ENCODE results near the gene PDLIM3. TPM values are rescaled to one million over a fixed set of nuclear protein-coding genes. Genes with fewer than 3 reads are reported as not detected.

Gene PDLIM3
- total and polyA plus RNA-seq, 9 of the 15 experiments (the other 6 are each of a cell fraction or from before 2014, with no cell fraction given): 0.06 TPM; not detected in 8

DNA sequence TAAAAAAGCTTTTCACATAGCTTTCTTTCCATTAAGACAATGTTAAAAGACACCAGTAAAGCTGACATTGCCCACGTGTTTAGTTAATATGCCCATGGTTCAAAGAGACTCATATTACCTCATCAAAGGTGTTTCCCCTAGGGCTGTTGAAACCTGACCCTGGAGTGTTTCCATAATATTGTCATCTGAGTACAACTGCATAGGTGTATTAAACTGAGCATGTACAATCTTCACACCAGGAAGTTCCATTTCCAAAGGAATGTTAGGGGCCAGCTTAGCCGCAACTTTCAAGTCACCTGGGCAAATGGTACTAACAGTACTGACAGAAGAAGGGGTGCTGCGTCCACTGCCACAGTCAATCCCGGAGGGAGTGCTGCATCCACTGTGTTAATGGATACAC, 27.1 kb downstream of the PDLIM3 start (continued):
- no peak for TF ChIP-seq ASH1L (IDR thresholded peaks at IDR 0.05; ENCODE audit: borderline replicate concordance, low read depth, partially characterized antibody)
- no peak for TF ChIP-seq ZFP36 (IDR thresholded peaks at IDR 0.05; ENCODE audit: low read depth, low read length, partially characterized antibody)

DNA sequence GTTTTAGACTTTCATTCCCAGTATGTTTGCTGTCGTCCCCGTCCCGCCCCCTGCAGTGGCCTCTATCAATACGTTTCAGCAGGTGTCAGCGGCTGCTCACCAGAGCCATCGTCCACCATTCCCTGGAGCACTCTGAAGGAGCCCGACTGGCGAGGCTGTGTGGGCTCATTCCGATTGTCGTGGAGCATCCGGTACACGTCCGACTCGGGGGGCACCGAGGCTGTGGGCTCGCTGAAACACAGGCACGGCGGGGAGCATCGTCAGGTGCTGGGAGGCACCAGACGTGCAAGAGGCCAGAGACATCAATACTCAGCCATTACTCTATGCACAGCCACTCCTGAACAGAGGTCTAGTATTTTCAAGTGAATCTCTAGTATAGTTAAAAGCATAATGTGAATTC, 28.9 kb downstream of the PDLIM3 start:
- 14% methylated on average over 19 of the region's 20 CpGs for WGBS (ENCODE audit: insufficient coverage, low coverage, missing lambda C conversion rate)
- Histone ChIP-seq H2AFZ (ENCODE audit: low read depth, low read length) (peak overlapping the region; percentile 38), H3K9ac (ENCODE audit: insufficient read depth in 1 of 2, low read depth in 2 of 2, low read length in 2 of 2) (peak overlapping the region in 1 of 2 experiments; percentile 8; a peak in 1 of 4 replicates), H3K4me2 (ENCODE audit: insufficient read depth, low read length) (no peak overlapping the region), H4K20me1 (replicated peaks; ENCODE audit: control insufficient read depth, insufficient read depth, low read length) (no peaks in the 10 kb centered on the region), H3K79me2 (ENCODE audit: control insufficient read depth, insufficient read depth, low read length) (no peaks in the 10 kb centered on the region), H3K4me3 (no peak overlapping the region), H3K9me3 (replicated peaks; ENCODE audit: control insufficient read depth, insufficient read depth, low read depth, low read length) (no peaks in the 10 kb centered on the region), H3K4me1 (replicated peaks in 1 of 2; ENCODE audit: control insufficient read depth in 2 of 2, insufficient read depth in 2 of 2, low read length in 2 of 2) (peaks cover 3 to 7% of the 10 kb centered on the region in 2 experiments; a peak in 3 of 5 replicates), H3K36me3 (ENCODE audit: control insufficient read depth, insufficient read depth, low read length) (no peaks in the 10 kb centered on the region), H3K27ac (ENCODE audit: extremely low read depth, low read depth, low read length) (no peak overlapping the region), H3K27me3 (ENCODE audit: control insufficient read depth in 2 of 2, insufficient read depth in 2 of 2, low read length in 2 of 2) (peaks cover 18 to 21% of the 10 kb centered on the region in 2 experiments; a peak in 3 of 5 replicates), H3K9me1 (ENCODE audit: control insufficient read depth, insufficient read depth, low read length) (no peaks in the 10 kb centered on the region)
- intact Hi-C loops (cut with micrococcal nuclease): no loop called here
- ATAC-seq (peak; percentile 22), DNase-seq (ENCODE audit: extremely low read depth in 1 of 4, low spot score in 3 of 4) (no peak), FAIRE-seq (no peak)
- POLR2A ChIA-PET: no interaction called here
- TF ChIP-seq KLF6 (CRISPR knock-in tag; IDR thresholded peaks at IDR 0.05; ENCODE audit: borderline replicate concordance) (no peak), ATF1 (CRISPR knock-in tag; IDR thresholded peaks at IDR 0.05) (no peak), ATF1 (tag; IDR thresholded peaks at IDR 0.05) (no peak), ZNF561 (CRISPR knock-in tag; conservative IDR thresholded peaks at IDR 0.05) (no peak)
- TF ChIP-seq, protein P1, sequence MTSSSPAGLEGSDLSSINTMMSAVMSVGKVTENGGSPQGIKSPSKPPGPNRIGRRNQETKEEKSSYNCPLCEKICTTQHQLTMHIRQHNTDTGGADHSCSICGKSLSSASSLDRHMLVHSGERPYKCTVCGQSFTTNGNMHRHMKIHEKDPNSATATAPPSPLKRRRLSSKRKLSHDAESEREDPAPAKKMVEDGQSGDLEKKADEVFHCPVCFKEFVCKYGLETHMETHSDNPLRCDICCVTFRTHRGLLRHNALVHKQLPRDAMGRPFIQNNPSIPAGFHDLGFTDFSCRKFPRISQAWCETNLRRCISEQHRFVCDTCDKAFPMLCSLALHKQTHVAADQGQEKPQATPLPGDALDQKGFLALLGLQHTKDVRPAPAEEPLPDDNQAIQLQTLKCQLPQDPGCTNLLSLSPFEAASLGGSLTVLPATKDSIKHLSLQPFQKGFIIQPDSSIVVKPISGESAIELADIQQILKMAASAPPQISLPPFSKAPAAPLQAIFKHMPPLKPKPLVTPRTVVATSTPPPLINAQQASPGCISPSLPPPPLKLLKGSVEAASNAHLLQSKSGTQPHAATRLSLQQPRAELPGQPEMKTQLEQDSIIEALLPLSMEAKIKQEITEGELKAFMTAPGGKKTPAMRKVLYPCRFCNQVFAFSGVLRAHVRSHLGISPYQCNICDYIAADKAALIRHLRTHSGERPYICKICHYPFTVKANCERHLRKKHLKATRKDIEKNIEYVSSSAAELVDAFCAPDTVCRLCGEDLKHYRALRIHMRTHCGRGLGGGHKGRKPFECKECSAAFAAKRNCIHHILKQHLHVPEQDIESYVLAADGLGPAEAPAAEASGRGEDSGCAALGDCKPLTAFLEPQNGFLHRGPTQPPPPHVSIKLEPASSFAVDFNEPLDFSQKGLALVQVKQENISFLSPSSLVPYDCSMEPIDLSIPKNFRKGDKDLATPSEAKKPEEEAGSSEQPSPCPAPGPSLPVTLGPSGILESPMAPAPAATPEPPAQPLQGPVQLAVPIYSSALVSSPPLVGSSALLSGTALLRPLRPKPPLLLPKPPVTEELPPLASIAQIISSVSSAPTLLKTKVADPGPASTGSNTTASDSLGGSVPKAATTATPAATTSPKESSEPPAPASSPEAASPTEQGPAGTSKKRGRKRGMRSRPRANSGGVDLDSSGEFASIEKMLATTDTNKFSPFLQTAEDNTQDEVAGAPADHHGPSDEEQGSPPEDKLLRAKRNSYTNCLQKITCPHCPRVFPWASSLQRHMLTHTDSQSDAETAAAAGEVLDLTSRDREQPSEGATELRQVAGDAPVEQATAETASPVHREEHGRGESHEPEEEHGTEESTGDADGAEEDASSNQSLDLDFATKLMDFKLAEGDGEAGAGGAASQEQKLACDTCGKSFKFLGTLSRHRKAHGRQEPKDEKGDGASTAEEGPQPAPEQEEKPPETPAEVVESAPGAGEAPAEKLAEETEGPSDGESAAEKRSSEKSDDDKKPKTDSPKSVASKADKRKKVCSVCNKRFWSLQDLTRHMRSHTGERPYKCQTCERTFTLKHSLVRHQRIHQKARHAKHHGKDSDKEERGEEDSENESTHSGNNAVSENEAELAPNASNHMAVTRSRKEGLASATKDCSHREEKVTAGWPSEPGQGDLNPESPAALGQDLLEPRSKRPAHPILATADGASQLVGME (CRISPR knock-in tag; IDR thresholded peaks at IDR 0.05): no peak
- in situ Hi-C loops (cut with MboI): no loop called here
- CTCF ChIA-PET (ENCODE audit: low intra/inter-chr PET ratio): no interaction called here
- BruUV-seq (replicated peaks): no TSS peak

Measured in K562 (cell line).